Brain microvascular endothelial cell (primary cell): ENCODE measurements around the gene NUDT9.
"Not testable (repeated sequence)": the region's sequence is repeated elsewhere in the genome, so short reads cannot be mapped to it uniquely, and the experiment has no call there.

Source experiments
- DNase-seq: peaks from one replicate; pipeline ENCODE4 v3.0.0-alpha.2; 2020
- H3K27ac ChIP-seq: fragments of 250-450 bp; sonication (Bioruptor Pico); 2 replicates; pipeline ENCODE4 v1.5.1; 2020; ENCODE audit warnings: mild to moderate bottlenecking, moderate library complexity
- H3K27me3 ChIP-seq: fragments of 250-450 bp; sonication (Bioruptor Pico); replicated peaks from 2 replicates; pipeline ENCODE4 v1.5.1; 2020; ENCODE audit warnings: mild to moderate bottlenecking
- H3K36me3 ChIP-seq: fragments of 250-450 bp; sonication (Bioruptor Pico); replicated peaks from 2 replicates; pipeline ENCODE4 v1.5.1; 2020; ENCODE audit warnings: mild to moderate bottlenecking
- H3K4me3 ChIP-seq: 2 replicates; pipeline ENCODE4 v1.5.1; 2011; ENCODE audit warnings: low read depth, mild to moderate bottlenecking, control low read depth, low read length, moderate library complexity
- CTCF ChIP-seq: IDR thresholded peaks from 2 replicates; pipeline ENCODE4 v1.5.1; 2011; ENCODE audit warnings: low read depth, mild to moderate bottlenecking, moderate library complexity, low read length, control low read depth, inconsistent platforms; ENCODE audit errors: missing control alignments
- in situ Hi-C: cut with HindIII; loops from 2 replicates; pipeline ENCODE4 v1.10.0; 2017; ENCODE audit warnings: low sequenced_read_pairs, low pct_ligation_motif_present

NUDT9 gene

GRCh38 chr4:87406462-87406861 is 15.9 kb upstream of the NUDT9 start:
- H3K36me3 ChIP-seq: no peaks in the 10 kb centered on the region
- no peak overlapping the region for H3K27ac ChIP-seq
- no peak overlapping the region for H3K4me3 ChIP-seq
- H3K27me3 ChIP-seq: no peaks in the 10 kb centered on the region
- in situ Hi-C loops: no loop called here
- DNase-seq: no peak
- TF ChIP-seq CTCF: no peak

- in situ Hi-C loops, H3K27me3 ChIP-seq, H3K27ac ChIP-seq, H3K36me3 ChIP-seq, H3K4me3 ChIP-seq, DNase-seq: not testable (repeated sequence)
Measured at GRCh38 chr4:87406902-87407301, 15.5 kb upstream of the NUDT9 start.

- in situ Hi-C loops: no loop called here
- H3K36me3 ChIP-seq: no peaks in the 10 kb centered on the region
Measured at GRCh38 chr4:87409420-87409939, 12.9 kb upstream of the NUDT9 start.

GRCh38 chr4:87410157-87410556 is 12.2 kb upstream of the NUDT9 start:
- Histone ChIP-seq H3K27ac (no peak overlapping the region), H3K27me3 (no peaks in the 10 kb centered on the region), H3K4me3 (no peak overlapping the region), H3K36me3 (no peaks in the 10 kb centered on the region)
- in situ Hi-C loops: no loop called here
- DNase-seq: no peak
- no peak for TF ChIP-seq CTCF

More at GRCh38 chr4:87409420-87409939, 12.9 kb upstream of the NUDT9 start:
- H3K27ac ChIP-seq: no peak overlapping the region
- TF ChIP-seq CTCF: no peak
- H3K27me3 ChIP-seq: no peaks in the 10 kb centered on the region
- DNase-seq: no peak
- H3K4me3 ChIP-seq: no peak overlapping the region

- TF ChIP-seq CTCF: no peak
- no peak for DNase-seq
- H3K27ac ChIP-seq: no peak overlapping the region
- H3K4me3 ChIP-seq: no peak overlapping the region
- no peaks in the 10 kb centered on the region for H3K36me3 ChIP-seq
- no peaks in the 10 kb centered on the region for H3K27me3 ChIP-seq
- in situ Hi-C loops: no loop called here
Measured at GRCh38 chr4:87410679-87411078, 11.7 kb upstream of the NUDT9 start.

- no peak for DNase-seq
Measured at GRCh38 chr4:87414816-87415215, 7.6 kb upstream of the NUDT9 start.

More at GRCh38 chr4:87414816-87415215, 7.6 kb upstream of the NUDT9 start:
- in situ Hi-C loops: no loop called here
- H3K4me3 ChIP-seq: no peak overlapping the region
- TF ChIP-seq CTCF: no peak
- H3K27ac ChIP-seq: no peak overlapping the region
- H3K36me3 ChIP-seq: no peaks in the 10 kb centered on the region
- H3K27me3 ChIP-seq: no peaks in the 10 kb centered on the region
